PC-9 (cell line): ENCODE measurements around the gene AHI1.

ENCODE experiments used
- CTCF ChIP-seq: fragments of 200-600 bp; sonication (generic); conservative IDR thresholded peaks from 2 replicates; pipeline ENCODE4 v1.6.1; 2017; ENCODE audit warnings: mixed run types, antibody characterized with exemption, mild to moderate bottlenecking, moderate library complexity
- EZH2 ChIP-seq: fragments of 200-600 bp; sonication (generic); IDR thresholded peaks from 2 replicates; pipeline ENCODE4 v1.8.0; 2017; ENCODE audit warnings: antibody characterized with exemption, low read depth

- TF ChIP-seq CTCF (no peak), EZH2 (no peak)
Measured at GRCh38 chr6:135534773-135535380, 37.3 kb upstream of the AHI1 start.
